Adipocyte (in vitro differentiated cells): ENCODE results near the gene KRTAP4-4.
"Not testable (repeated sequence)": the region's sequence is repeated elsewhere in the genome, so short reads cannot be mapped to it uniquely, and the experiment has no call there.

Experiments
- DNase-seq: peaks from one replicate; pipeline ENCODE4 v3.0.0-alpha.2; 2015; ENCODE audit warnings: low read depth
- H3K27me3 ChIP-seq: replicated peaks from 2 replicates; pipeline ENCODE4 v1.7.0; 2013; ENCODE audit warnings: mild to moderate bottlenecking, low read length, moderate library complexity; ENCODE audit not compliant: control insufficient read depth, insufficient read depth
- H3K36me3 ChIP-seq: 2 replicates; pipeline ENCODE4 v1.7.0; 2013; ENCODE audit warnings: low read length, mild to moderate bottlenecking, moderate library complexity; ENCODE audit not compliant: control insufficient read depth, insufficient read depth, severe bottlenecking
- H3K4me1 ChIP-seq: 2 replicates; pipeline ENCODE4 v1.7.0; 2013; ENCODE audit warnings: mild to moderate bottlenecking, low read length, moderate library complexity; ENCODE audit not compliant: control insufficient read depth, insufficient read depth
- H3K4me3 ChIP-seq: 2 replicates; pipeline ENCODE4 v1.7.0; 2013; ENCODE audit warnings: mild to moderate bottlenecking, low read length, moderate library complexity
- H3K9ac ChIP-seq: 2 replicates; pipeline ENCODE4 v1.7.0; 2013; ENCODE audit warnings: mild to moderate bottlenecking, low read length, moderate library complexity
- H3K9me3 ChIP-seq: 2 replicates; pipeline ENCODE4 v1.7.0; 2013; ENCODE audit warnings: mild to moderate bottlenecking, low read length, moderate library complexity; ENCODE audit not compliant: control insufficient read depth

The KRTAP4-4 gene

GRCh38 chr17:41147531-41148204 is 12.9 kb downstream of the KRTAP4-4 start:
- Histone ChIP-seq H3K27me3 (no peaks in the 10 kb centered on the region), H3K4me3 (no peak overlapping the region), H3K9ac (no peak overlapping the region), H3K9me3 (peaks cover 11% of the 10 kb centered on the region), H3K36me3 (no peaks in the 10 kb centered on the region), H3K4me1 (no peaks in the 10 kb centered on the region)
- DNase-seq = no peak

GRCh38 chr17:41145261-41145660 is 15.3 kb downstream of the KRTAP4-4 start:
- H3K27me3 ChIP-seq = no peaks in the 10 kb centered on the region
- H3K4me1 ChIP-seq = no peaks in the 10 kb centered on the region
- no peaks in the 10 kb centered on the region for H3K36me3 ChIP-seq
- H3K9ac ChIP-seq = no peak overlapping the region
- no peak for DNase-seq
- H3K9me3 ChIP-seq = peaks cover 13% of the 10 kb centered on the region
- H3K4me3 ChIP-seq = no peak overlapping the region

GRCh38 chr17:41144846-41145245 is 15.7 kb downstream of the KRTAP4-4 start:
- Histone ChIP-seq H3K9ac (no peak overlapping the region), H3K27me3 (no peaks in the 10 kb centered on the region), H3K4me3 (no peak overlapping the region), H3K9me3 (peaks cover 13% of the 10 kb centered on the region), H3K36me3 (no peaks in the 10 kb centered on the region), H3K4me1 (no peaks in the 10 kb centered on the region)
- no peak for DNase-seq

- Histone ChIP-seq H3K4me1 (no peaks in the 10 kb centered on the region), H3K9me3 (peaks cover 13% of the 10 kb centered on the region), H3K4me3 (no peak overlapping the region), H3K36me3 (no peaks in the 10 kb centered on the region), H3K9ac (no peak overlapping the region), H3K27me3 (no peaks in the 10 kb centered on the region)
- DNase-seq = no peak
Measured at GRCh38 chr17:41141361-41141760, 19.2 kb downstream of the KRTAP4-4 start.

GRCh38 chr17:41140360-41141131 is 20.0 kb downstream of the KRTAP4-4 start, which contains the start of gene KRTAP4-6:
Gene KRTAP4-6 (minus strand): TSS chr17:41140544. CDS start chr17:41140487, 57 bp downstream.
- Histone ChIP-seq H3K9ac (no peak within 1 kb of the TSS), H3K4me3 (no peak within 1 kb of the TSS), H3K4me1 (no peaks in the 10 kb centered on the region), H3K36me3 (no peaks in the 10 kb centered on the region), H3K27me3 (no peaks in the 10 kb centered on the region), H3K9me3 (peaks cover 13% of the 10 kb centered on the region)
- DNase-seq = peak; percentile 41

- not testable (repeated sequence) for H3K36me3 ChIP-seq, H3K27me3 ChIP-seq, DNase-seq, H3K4me1 ChIP-seq, H3K9ac ChIP-seq, H3K4me3 ChIP-seq
- H3K9me3 ChIP-seq = peaks cover 13% of the 10 kb centered on the region
Measured at GRCh38 chr17:41139865-41140264, 20.7 kb downstream of the KRTAP4-4 start.

DNA sequence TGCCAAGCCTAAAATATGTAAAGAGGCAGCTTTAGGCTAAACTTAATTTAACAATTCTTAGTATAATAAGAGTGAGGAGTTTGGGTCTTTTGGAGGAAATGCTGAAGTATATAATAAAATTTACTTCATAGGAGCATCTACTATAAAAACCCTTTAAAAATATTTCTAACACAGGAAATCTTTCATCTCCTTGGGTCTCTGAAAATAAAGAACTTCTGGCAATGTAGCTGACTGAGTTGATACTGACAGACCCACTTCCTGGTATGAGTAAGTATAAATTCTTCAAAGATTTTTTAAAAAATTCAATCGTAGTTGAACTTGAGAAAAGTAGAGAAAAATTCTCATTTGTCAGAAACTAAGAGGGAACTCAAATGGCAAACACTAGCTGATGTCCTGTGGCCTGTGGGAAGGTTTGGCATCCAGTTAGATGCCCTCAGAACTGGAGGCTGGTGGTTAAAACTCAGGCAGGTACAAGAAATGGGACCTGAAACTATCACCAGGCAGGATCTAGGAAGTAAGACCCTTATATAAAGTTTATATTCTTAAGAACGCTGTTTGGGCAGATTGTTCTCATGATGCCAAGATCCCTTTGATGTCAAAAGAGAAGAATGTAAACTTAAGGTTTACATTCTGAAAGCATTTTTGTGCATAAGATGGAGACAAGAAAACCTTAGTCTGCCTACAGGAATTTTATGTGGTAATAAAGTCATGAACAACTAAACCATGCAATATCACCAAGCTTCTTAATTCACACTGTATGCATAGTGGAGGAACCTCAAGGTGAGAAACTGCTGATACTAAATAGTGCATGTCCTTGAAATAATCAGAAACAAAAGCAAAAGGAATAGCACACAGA is 26.4 kb downstream of the KRTAP4-4 start:
- Histone ChIP-seq H3K9me3 (no peaks in the 10 kb centered on the region), H3K4me3 (no peak overlapping the region), H3K9ac (no peak overlapping the region), H3K36me3 (no peaks in the 10 kb centered on the region), H3K4me1 (no peaks in the 10 kb centered on the region), H3K27me3 (no peaks in the 10 kb centered on the region)
- no peak for DNase-seq

DNA sequence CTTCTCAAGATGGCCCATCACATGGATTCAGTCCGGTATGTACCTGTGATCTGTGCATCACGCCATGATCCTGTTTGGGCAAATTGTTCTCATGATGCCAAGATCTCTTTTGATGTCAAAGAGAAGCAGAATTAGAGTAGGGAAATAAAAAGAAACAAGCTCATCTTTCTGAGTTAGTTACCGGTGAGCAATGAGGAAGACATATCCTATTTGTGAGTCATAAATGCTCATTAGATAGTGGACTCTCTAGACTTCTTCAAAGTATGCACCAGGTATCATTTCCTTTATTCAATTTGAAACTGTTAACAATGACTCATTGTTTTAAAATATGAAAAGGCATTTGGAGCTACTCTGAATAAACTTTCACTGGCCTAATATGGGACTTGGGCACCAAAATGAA is 28.6 kb downstream of the KRTAP4-4 start:
- Histone ChIP-seq H3K27me3 (no peaks in the 10 kb centered on the region), H3K9me3 (no peaks in the 10 kb centered on the region), H3K4me1 (no peaks in the 10 kb centered on the region), H3K36me3 (no peaks in the 10 kb centered on the region), H3K9ac (no peak overlapping the region), H3K4me3 (no peak overlapping the region)
- no peak for DNase-seq

DNA sequence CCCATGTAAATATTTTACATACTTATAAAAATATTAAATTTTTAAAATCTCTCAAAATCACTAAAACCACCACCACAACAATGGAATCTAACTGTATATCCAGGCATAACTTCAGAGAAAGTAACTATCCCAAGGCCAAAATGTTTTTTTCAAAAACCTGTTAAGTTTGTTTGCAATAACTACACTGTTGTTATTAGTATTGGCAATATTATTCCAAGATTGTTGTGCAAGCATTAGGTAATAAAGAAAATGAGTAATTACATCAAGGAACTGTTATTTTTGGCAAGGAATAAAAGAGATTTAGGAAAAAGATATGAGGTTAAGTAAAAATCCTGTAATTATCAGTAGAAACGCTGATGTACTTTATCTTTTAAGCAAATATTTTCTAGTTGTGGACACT is 33.2 kb downstream of the KRTAP4-4 start:
- H3K27me3 ChIP-seq = no peaks in the 10 kb centered on the region
- no peaks in the 10 kb centered on the region for H3K9me3 ChIP-seq
- H3K4me3 ChIP-seq = no peak overlapping the region
- no peak overlapping the region for H3K9ac ChIP-seq
- no peaks in the 10 kb centered on the region for H3K36me3 ChIP-seq
- DNase-seq = no peak
- H3K4me1 ChIP-seq = peaks cover 2% of the 10 kb centered on the region

DNA sequence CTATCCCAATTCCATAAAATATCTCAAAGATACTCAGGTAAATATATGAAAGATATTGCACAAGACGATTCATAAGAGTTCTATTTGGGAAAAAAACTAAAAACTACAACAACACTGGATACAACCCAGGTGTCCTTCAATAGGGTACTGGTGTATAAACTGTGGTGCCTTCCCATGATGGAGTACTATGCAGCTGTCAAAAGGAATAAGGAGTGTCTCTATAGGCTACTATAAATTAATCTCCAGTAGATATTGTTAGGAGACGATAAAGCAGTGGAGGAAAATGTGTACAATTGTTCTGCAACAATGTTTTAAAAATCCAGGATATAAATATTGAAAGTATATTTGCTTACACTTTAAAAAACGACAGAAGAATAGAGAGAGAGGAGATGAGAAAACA is 34.1 kb downstream of the KRTAP4-4 start:
- H3K36me3 ChIP-seq = no peaks in the 10 kb centered on the region
- no peak overlapping the region for H3K4me3 ChIP-seq
- H3K27me3 ChIP-seq = no peaks in the 10 kb centered on the region
- no peak for DNase-seq
- H3K4me1 ChIP-seq = peaks cover 2% of the 10 kb centered on the region
- no peak overlapping the region for H3K9ac ChIP-seq
- H3K9me3 ChIP-seq = no peaks in the 10 kb centered on the region

- H3K9me3 ChIP-seq = no peaks in the 10 kb centered on the region
- DNase-seq = no peak
- no peak overlapping the region for H3K4me3 ChIP-seq
- H3K9ac ChIP-seq = no peak overlapping the region
- H3K4me1 ChIP-seq = peaks cover 2% of the 10 kb centered on the region
- H3K36me3 ChIP-seq = no peaks in the 10 kb centered on the region
- H3K27me3 ChIP-seq = no peaks in the 10 kb centered on the region
Measured at GRCh38 chr17:41125064-41125463, 35.5 kb downstream of the KRTAP4-4 start.
